H9 (cell line): ENCODE data around the gene ZNF608. TPM values are rescaled to one million over a fixed set of nuclear protein-coding genes. Genes with fewer than 3 reads are reported as not detected.

Experiments
- DNase-seq: peaks from one replicate; pipeline ENCODE4 v3.0.0-alpha.2; 2017
- H2AFZ ChIP-seq: one replicate; pipeline ENCODE4 v1.6.1; 2013; ENCODE audit warnings: mild to moderate bottlenecking, low read length, control low read depth, moderate library complexity
- H2AK5ac ChIP-seq: 2 replicates; pipeline ENCODE4 v1.6.1; 2013; ENCODE audit warnings: low read length, control low read depth, mixed read lengths; ENCODE audit not compliant: insufficient read length
- H2BK120ac ChIP-seq: one replicate; pipeline ENCODE4 v1.6.1; 2013; ENCODE audit warnings: low read depth, mild to moderate bottlenecking, low read length, control low read depth, inconsistent platforms; ENCODE audit not compliant: poor library complexity, severe bottlenecking
- H2BK12ac ChIP-seq: 2 replicates; pipeline ENCODE4 v1.6.1; 2013; ENCODE audit warnings: low read length, control low read depth, mixed read lengths, low read depth; ENCODE audit not compliant: insufficient read length
- H2BK15ac ChIP-seq: 2 replicates; pipeline ENCODE4 v1.6.1; 2013; ENCODE audit warnings: low read depth, low read length, control low read depth
- H2BK20ac ChIP-seq: one replicate; pipeline ENCODE4 v1.6.1; 2013; ENCODE audit warnings: low read depth, mild to moderate bottlenecking, low read length, control low read depth, inconsistent platforms; ENCODE audit not compliant: poor library complexity, severe bottlenecking
- H2BK5ac ChIP-seq: 2 replicates; pipeline ENCODE4 v1.6.1; 2013; ENCODE audit warnings: low read length, control low read depth, mixed read lengths; ENCODE audit not compliant: insufficient read length
- H3K14ac ChIP-seq: 2 replicates; pipeline ENCODE4 v1.6.1; 2013; ENCODE audit warnings: low read length, control low read depth; ENCODE audit not compliant: insufficient read depth
- H3K18ac ChIP-seq: 2 replicates; pipeline ENCODE4 v1.6.1; 2013; ENCODE audit warnings: low read depth, mild to moderate bottlenecking, mixed read lengths, low read length, control low read depth; ENCODE audit not compliant: insufficient read length
- H3K23ac ChIP-seq: 2 replicates; pipeline ENCODE4 v1.6.1; 2013; ENCODE audit warnings: low read length, control low read depth, mixed read lengths, low read depth; ENCODE audit not compliant: insufficient read length
- H3K23me2 ChIP-seq: 2 replicates; pipeline ENCODE4 v1.6.1; 2013; ENCODE audit warnings: low read depth, mild to moderate bottlenecking, mixed read lengths, low read length, control low read depth; ENCODE audit not compliant: insufficient read length, poor library complexity, severe bottlenecking
- H3K27ac ChIP-seq: 2 replicates; pipeline ENCODE4 v1.5.1; 2013; ENCODE audit warnings: low read length, control low read depth, mixed read lengths, low read depth; ENCODE audit not compliant: insufficient read length
- H3K27me3 ChIP-seq: 2 replicates; pipeline ENCODE4 v1.6.1; 2013; ENCODE audit warnings: low read length, control low read depth, inconsistent platforms; ENCODE audit not compliant: insufficient read depth
- H3K4ac ChIP-seq: 2 replicates; pipeline ENCODE4 v1.6.1; 2013; ENCODE audit warnings: low read depth, mild to moderate bottlenecking, control low read depth, inconsistent platforms, low read length, moderate library complexity
- H3K4me1 ChIP-seq: 2 replicates; pipeline ENCODE4 v1.6.1; 2013; ENCODE audit warnings: low read length, control low read depth, inconsistent platforms; ENCODE audit not compliant: insufficient read depth
- H3K4me2 ChIP-seq: 2 replicates; pipeline ENCODE4 v1.6.1; 2013; ENCODE audit warnings: low read length, control low read depth, mixed read lengths; ENCODE audit not compliant: insufficient read length, insufficient read depth
- H3K56ac ChIP-seq: 2 replicates; pipeline ENCODE4 v1.6.1; 2013; ENCODE audit warnings: low read depth, mild to moderate bottlenecking, mixed read lengths, low read length, control low read depth; ENCODE audit not compliant: insufficient read length
- H3K79me1 ChIP-seq: 2 replicates; pipeline ENCODE4 v1.6.1; 2013; ENCODE audit warnings: low read depth, mild to moderate bottlenecking, moderate library complexity, low read length, control low read depth, inconsistent platforms; ENCODE audit not compliant: insufficient read depth, poor library complexity, severe bottlenecking
- H3K79me2 ChIP-seq: 2 replicates; pipeline ENCODE4 v1.6.1; 2013; ENCODE audit warnings: low read length, control low read depth, inconsistent platforms; ENCODE audit not compliant: insufficient read depth
- H3K9ac ChIP-seq: 2 replicates; pipeline ENCODE4 v1.6.1; 2013; ENCODE audit warnings: low read length, control low read depth, mixed read lengths; ENCODE audit not compliant: insufficient read length; ENCODE audit errors: extremely low read depth
- H3K9me3 ChIP-seq: one replicate; pipeline ENCODE4 v1.6.1; 2013; ENCODE audit warnings: low read depth, low read length, inconsistent platforms; ENCODE audit not compliant: control insufficient read depth
- H3T11ph ChIP-seq: one replicate; pipeline ENCODE4 v1.6.1; 2013; ENCODE audit warnings: mild to moderate bottlenecking, low read length, control low read depth, inconsistent platforms
- H4K20me1 ChIP-seq: one replicate; pipeline ENCODE4 v1.6.1; 2013; ENCODE audit not compliant: control insufficient read depth, insufficient read length, insufficient read depth
- H4K5ac ChIP-seq: 2 replicates; pipeline ENCODE4 v1.6.1; 2013; ENCODE audit warnings: low read depth, mild to moderate bottlenecking, mixed read lengths, low read length, control low read depth; ENCODE audit not compliant: insufficient read length
- H4K8ac ChIP-seq: replicated peaks from 2 replicates; pipeline ENCODE4 v1.6.1; 2013; ENCODE audit warnings: low read length, control low read depth, mixed read lengths, low read depth; ENCODE audit not compliant: insufficient read length
- H4K91ac ChIP-seq: 2 replicates; pipeline ENCODE4 v1.6.1; 2013; ENCODE audit warnings: low read depth, mild to moderate bottlenecking, moderate library complexity, mixed read lengths, low read length, control low read depth; ENCODE audit not compliant: insufficient read length
- H3K27ac Mint-ChIP-seq, 3 experiments: 2 replicates in 2 of 3; 3 replicates in 1 of 3; pipeline ENCODE4 v1.8.0; 2020 to 2021; ENCODE audit warnings: mixed read lengths in 3 of 3, mild to moderate bottlenecking in 1 of 3, moderate library complexity in 1 of 3
- H3K27me3 Mint-ChIP-seq: 2 replicates; pipeline ENCODE4 v1.8.0; 2021; ENCODE audit warnings: low read depth, mild to moderate bottlenecking, moderate library complexity, mixed read lengths
- H3K36me3 Mint-ChIP-seq, 3 experiments: 2 replicates in 2 of 3; 3 replicates in 1 of 3; pipeline ENCODE4 v1.8.0; 2020 to 2021; ENCODE audit warnings: low read depth in 3 of 3, mixed read lengths in 3 of 3; ENCODE audit not compliant: insufficient read depth in 1 of 3
- H3K4me1 Mint-ChIP-seq, 2 experiments: 2 replicates each; pipeline ENCODE4 v1.8.0; 2020; ENCODE audit warnings: mixed read lengths in 2 of 2
- H3K4me3 Mint-ChIP-seq, 2 experiments: 2 replicates in 1 of 2; 3 replicates in 1 of 2; pipeline ENCODE4 v1.8.0; 2020 to 2021; ENCODE audit warnings: mild to moderate bottlenecking in 2 of 2, mixed read lengths in 2 of 2, moderate library complexity in 1 of 2
- H3K9me3 Mint-ChIP-seq, 2 experiments: 2 replicates in 1 of 2; 3 replicates in 1 of 2; pipeline ENCODE4 v1.8.0; 2020; ENCODE audit warnings: mild to moderate bottlenecking in 2 of 2, mixed read lengths in 2 of 2, moderate library complexity in 1 of 2
- CTCF ChIP-seq: fragments of 200-600 bp; sonication (generic); conservative IDR thresholded peaks from 3 replicates; pipeline ENCODE4 v1.8.0; 2021; ENCODE audit warnings: antibody characterized with exemption, mild to moderate bottlenecking
- WGBS: extraction: QIAGEN DNeasy Blood & Tissue Kit; methylation state at CpG from one replicate; pipeline ENCODE4 v1.1.7; 2013; ENCODE audit warnings: missing lambda C conversion rate, low lambda C conversion rate, mixed read lengths; ENCODE audit not compliant: insufficient read length; ENCODE audit errors: extremely low coverage; 5-methylcytosine and 5-hydroxymethylcytosine counted together
- total RNA-seq: library from RNA; stranded (reverse); gene quantifications from 2 replicates; pipeline ENCODE4 v1.2.1, GENCODE V29; 2021

The ZNF608 gene
- total RNA-seq, 1 experiment from 2014 or later = 67.0 TPM

- H3K9me3 Mint-ChIP-seq = no peaks in the 10 kb centered on the region
- Histone ChIP-seq H2BK5ac (no peak overlapping the region), H4K20me1 (no peaks in the 10 kb centered on the region), H3K27me3 (no peaks in the 10 kb centered on the region), H3K14ac (no peak overlapping the region), H2AFZ (no peak overlapping the region), H3K23me2 (no peaks in the 10 kb centered on the region), H3K23ac (no peak overlapping the region), H2AK5ac (no peak overlapping the region), H3K27ac (no peak overlapping the region), H2BK20ac (no peak overlapping the region), H3K56ac (no peak overlapping the region), H3K4ac (no peak overlapping the region), H3K9ac (no peak overlapping the region), H2BK120ac (no peak overlapping the region), H3K79me1 (no peaks in the 10 kb centered on the region), H4K91ac (no peak overlapping the region), H3K79me2 (no peaks in the 10 kb centered on the region), H3K9me3 (no peaks in the 10 kb centered on the region), H4K5ac (no peak overlapping the region), H2BK12ac (no peak overlapping the region), H3T11ph (no peak overlapping the region), H4K8ac (no peak overlapping the region), H2BK15ac (no peak overlapping the region), H3K4me1 (peaks cover 3% of the 10 kb centered on the region; the same call in 1 of the 2 replicates), H3K18ac (no peak overlapping the region), H3K4me2 (no peak overlapping the region)
- H3K27ac Mint-ChIP-seq = no peak overlapping the region
- no peaks in the 10 kb centered on the region for H3K27me3 Mint-ChIP-seq
- peaks cover 6 to 7% of the 10 kb centered on the region in 2 experiments for H3K4me1 Mint-ChIP-seq
- WGBS = no CpG with 5 or more reads among the region's 7 CpGs
- no peak for TF ChIP-seq CTCF
- no peak for DNase-seq
- no peaks in the 10 kb centered on the region for H3K36me3 Mint-ChIP-seq
- H3K4me3 Mint-ChIP-seq = no peak overlapping the region
Observed at GRCh38 chr5:124790895-124791732, 44.7 kb upstream of the ZNF608 start.
